Pancreas (tissue), 10 donors: ENCODE measurements around the gene CDH13. TPM values are rescaled to one million over a fixed set of nuclear protein-coding genes. Genes with fewer than 3 reads are reported as not detected.

ENCODE experiments used
- ATAC-seq, 4 donors: fragments of 200-7000 bp; cut with Tn5 transposase; one replicate each; pipeline versions ENCODE4 v1.8.0 to v1.9.1; 2020; ENCODE audit warnings: mild to moderate bottlenecking in 4 of 4, moderate library complexity in 4 of 4
- DNase-seq, 6 donors: peaks; one replicate each; pipeline ENCODE4 v3.0.0-alpha.2; 2020
- FAIRE-seq: peaks from 2 replicates; lab custom pipeline; 2012; peaks lifted over from hg19 to GRCh38; lab: Jason Lieb, UNC
- H3K27ac ChIP-seq, 4 donors: fragments of 200-600 bp; sonication (generic); 1 replicate in 3 of 4; 2 replicates in 1 of 4; pipeline versions ENCODE4 v1.5.0 to v1.8.0; 2020
- H3K27me3 ChIP-seq, 4 donors: fragments of 200-600 bp; one replicate each; pipeline ENCODE4 v1.8.0; 2021
- H3K36me3 ChIP-seq, 3 donors: fragments of 200-600 bp; sonication (generic) in 1 of 3; one replicate each; pipeline versions ENCODE4 v1.5.0 to v1.8.0; 2020 to 2021
- H3K4me1 ChIP-seq, 3 donors: fragments of 200-600 bp; one replicate each; pipeline ENCODE4 v1.8.0; 2021
- H3K4me3 ChIP-seq, 4 donors: fragments of 200-600 bp; sonication (generic) in 2 of 4; one replicate each; pipeline versions ENCODE4 v1.5.0 to v1.8.0; 2020 to 2021
- H3K9me3 ChIP-seq, 4 donors: fragments of 200-600 bp; one replicate each; pipeline ENCODE4 v1.8.0; 2021
- CTCF ChIP-seq, 4 donors: fragments of 200-600 bp; sonication (generic) in 3 of 4; IDR thresholded peaks; one replicate each; pipeline versions ENCODE4 v1.5.0 to v1.8.0; 2021; ENCODE audit warnings: antibody characterized with exemption in 4 of 4
- WGBS, 2 donors: extraction: QIAGEN DNeasy Blood & Tissue Kit; methylation state at CpG; one replicate each; pipeline ENCODE4 v1.1.7; 2013; 5-methylcytosine and 5-hydroxymethylcytosine counted together
- intact Hi-C, 3 donors: fragments of 100-400 bp; cut with DNase I; formaldehyde crosslinking; loops; one replicate each; pipeline versions ENCODE4 v1.11.1 to v1.14.2; 2022
- polyA plus RNA-seq, 2 donors: library from polyadenylated mRNA; stranded (reverse); fragments of 200-250 nt; gene quantifications; one replicate each; pipeline ENCODE4 v1.2.3, GENCODE V29; 2013
- total RNA-seq, 6 donors: library from RNA; stranded (reverse); fragmentation: NEBNext Ultra II Directional in 4 of 6; extraction: Animal tissue kit (Norgen Biotek cat#: 25700) in 4 of 6; gene quantifications; one replicate each; pipeline versions ENCODE4 v1.2.1 to v1.2.4, GENCODE V29; 2021 to 2023
- donor health status: healthy with polysubstance abuse.
- donor health status: DM: no; HTN: no; CAD: no; lungs with moderate emphysema.
- donor health status: DM: no; HTN: no; CAD: no.
- donor health status: control.
- donor health status: control.
- donor health status: Bipolar disorder and iron deficiency.
- donor health status: DM: yes; HTN: yes; CAD: no.
- donor health status: DM: no; HTN: no; CAD: no.
- donor health status: DM: no; HTN: no; CAD: no.
- donor health status: DM: yes; HTN: yes; CAD: no.

Gene CDH13
- total and polyA plus RNA-seq, 8 donors, result 0.12 to 1.0 (median 0.37) TPM

- no peaks in the 10 kb centered on the region for H3K36me3 ChIP-seq
- ATAC-seq, result no peak
- intact Hi-C loops, result no loop called here
- H3K9me3 ChIP-seq, result no peaks in the 10 kb centered on the region
- no peaks in the 10 kb centered on the region for H3K4me1 ChIP-seq
- WGBS, 2 donors, result 61 to 72% methylated on average over 8 of the region's 8 CpGs
- peaks cover 0 to 14% (median 1%) of the 10 kb centered on the region in 4 donors for H3K27me3 ChIP-seq
- H3K4me3 ChIP-seq, result no peak overlapping the region
- FAIRE-seq, result no peak
- no peak for TF ChIP-seq CTCF (IDR thresholded peaks at IDR 0.05)
- no peak for DNase-seq
- H3K27ac ChIP-seq, result no peak overlapping the region
Measured at GRCh38 chr16:83248735-83249463, 622.1 kb downstream of the CDH13 start.

- no peaks in the 10 kb centered on the region for H3K4me1 ChIP-seq
- peaks cover 0 to 18% (median 0%) of the 10 kb centered on the region in 4 donors for H3K27me3 ChIP-seq
- H3K4me3 ChIP-seq, result no peak overlapping the region
- FAIRE-seq, result no peak
- H3K36me3 ChIP-seq, result no peaks in the 10 kb centered on the region
- DNase-seq, result no peak
- intact Hi-C loops, result no loop called here
- H3K9me3 ChIP-seq, result no peaks in the 10 kb centered on the region
- TF ChIP-seq CTCF (IDR thresholded peaks at IDR 0.05), result no peak
- no peak for ATAC-seq
- WGBS, 2 donors, result 25 to 31% methylated on average over 3 of the region's 3 CpGs
- H3K27ac ChIP-seq, result no peak overlapping the region
Measured at GRCh38 chr16:83253521-83253920, 626.8 kb downstream of the CDH13 start.

- no peak overlapping the region for H3K4me3 ChIP-seq
- TF ChIP-seq CTCF (IDR thresholded peaks at IDR 0.05), result no peak
- 70 to 78% methylated on average over 9 of the region's 9 CpGs for WGBS, 2 donors
- no peaks in the 10 kb centered on the region for H3K4me1 ChIP-seq
- no peak for DNase-seq
- peaks cover 0 to 7% (median 0%) of the 10 kb centered on the region in 4 donors for H3K27me3 ChIP-seq
- no peaks in the 10 kb centered on the region for H3K36me3 ChIP-seq
- no peak overlapping the region for H3K27ac ChIP-seq
- intact Hi-C loops, result no loop called here
- H3K9me3 ChIP-seq, result no peaks in the 10 kb centered on the region
- ATAC-seq, result no peak
- FAIRE-seq, result no peak
Measured at GRCh38 chr16:83258366-83258928, 631.7 kb downstream of the CDH13 start.

- FAIRE-seq (no peak), ATAC-seq (no peak)
- intact Hi-C loops, result no loop called here
Measured at GRCh38 chr16:83266848-83267553, 640.2 kb downstream of the CDH13 start.

More at GRCh38 chr16:83266848-83267553, 640.2 kb downstream of the CDH13 start:
- 57 to 64% methylated on average over 7 of the region's 7 CpGs for WGBS, 2 donors
- Histone ChIP-seq H3K27ac (no peak overlapping the region), H3K4me1 (no peaks in the 10 kb centered on the region), H3K4me3 (no peak overlapping the region), H3K36me3 (no peaks in the 10 kb centered on the region), H3K9me3 (no peaks in the 10 kb centered on the region), H3K27me3 (peaks cover 0 to 13% (median 0%) of the 10 kb centered on the region in 4 donors)
- TF ChIP-seq CTCF (IDR thresholded peaks at IDR 0.05), result no peak
- no peak for DNase-seq
